Immature natural killer cell (primary cell): ENCODE data around the gene PACS1. TPM values are rescaled to one million over a fixed set of nuclear protein-coding genes. Genes with fewer than 3 reads are reported as not detected.

Source experiments
- DNase-seq, 3 donors: peaks; one replicate each; pipeline ENCODE4 v3.0.0; 2022; ENCODE audit warnings: mixed read lengths in 1 of 3
- H3K27ac Mint-ChIP-seq, 6 donors: one replicate each; pipeline ENCODE4 v1.8.0; 2020; ENCODE audit warnings: mixed read lengths in 6 of 6, mild to moderate bottlenecking in 5 of 6, inconsistent platforms in 4 of 6, moderate library complexity in 3 of 6
- H3K27me3 Mint-ChIP-seq, 3 donors: one replicate each; pipeline ENCODE4 v1.8.0; 2020 to 2021; ENCODE audit warnings: low read depth in 3 of 3, mild to moderate bottlenecking in 3 of 3, mixed read lengths in 3 of 3, moderate library complexity in 3 of 3, inconsistent platforms in 1 of 3
- H3K36me3 Mint-ChIP-seq, 3 donors: one replicate each; pipeline ENCODE4 v1.8.0; 2020; ENCODE audit warnings: mixed read lengths in 3 of 3, inconsistent platforms in 2 of 3, mild to moderate bottlenecking in 2 of 3
- H3K4me1 Mint-ChIP-seq, 2 donors: one replicate each; pipeline ENCODE4 v1.8.0; 2020; ENCODE audit warnings: inconsistent platforms in 2 of 2, mild to moderate bottlenecking in 2 of 2, mixed read lengths in 2 of 2, moderate library complexity in 1 of 2
- H3K4me3 Mint-ChIP-seq, 5 donors: one replicate each; pipeline ENCODE4 v1.8.0; 2020; ENCODE audit warnings: mild to moderate bottlenecking in 5 of 5, mixed read lengths in 5 of 5, inconsistent platforms in 3 of 5, moderate library complexity in 3 of 5
- H3K9me3 Mint-ChIP-seq, 6 donors: one replicate each; pipeline ENCODE4 v1.8.0; 2020; ENCODE audit warnings: mild to moderate bottlenecking in 6 of 6, mixed read lengths in 6 of 6, inconsistent platforms in 4 of 6, moderate library complexity in 3 of 6
- polyA plus RNA-seq, 3 donors: library from polyadenylated mRNA; unstranded; fragments of 300-500 nt; fragmentation: Illumina TruSeq; gene quantifications; one replicate each; pipeline ENCODE4 v1.2.3, GENCODE V29; 2021

The PACS1 gene
- polyA plus RNA-seq, 3 donors from 2014 or later, result 10.0 to 72.3 (median 23.9) TPM

- H3K27me3 Mint-ChIP-seq, result no peaks in the 10 kb centered on the region
- no peak overlapping the region for H3K4me3 Mint-ChIP-seq
- DNase-seq, result no peak
- H3K27ac Mint-ChIP-seq, result no peak overlapping the region
- H3K9me3 Mint-ChIP-seq, result no peaks in the 10 kb centered on the region
- peaks cover 6 to 7% of the 10 kb centered on the region in 2 donors for H3K4me1 Mint-ChIP-seq
- peaks cover 16 to 42% (median 27%) of the 10 kb centered on the region in 3 donors for H3K36me3 Mint-ChIP-seq
Observed at GRCh38 chr11:66216911-66217310, 146.8 kb downstream of the PACS1 start.

- Mint-ChIP-seq H3K27ac (peak overlapping the region in 4 of 6 donors; percentile 9 to 87 (median 62)), H3K36me3 (peaks cover 20 to 46% (median 27%) of the 10 kb centered on the region in 3 donors), H3K4me1 (peaks cover 14 to 16% of the 10 kb centered on the region in 2 donors), H3K9me3 (no peaks in the 10 kb centered on the region), H3K27me3 (peaks cover 0 to 2% (median 0%) of the 10 kb centered on the region in 3 donors), H3K4me3 (no peak overlapping the region)
- no peak for DNase-seq
Observed at GRCh38 chr11:66218036-66218435, 148.0 kb downstream of the PACS1 start.

GRCh38 chr11:66218846-66219620, 149.0 kb downstream of the PACS1 start:
- H3K27ac Mint-ChIP-seq, result peak overlapping the region in 2 of 6 donors; percentile 12 to 55
- peaks cover 20 to 42% (median 23%) of the 10 kb centered on the region in 3 donors for H3K36me3 Mint-ChIP-seq
- no peak overlapping the region for H3K4me3 Mint-ChIP-seq
- DNase-seq, result no peak
- peaks cover 0 to 2% (median 0%) of the 10 kb centered on the region in 3 donors for H3K27me3 Mint-ChIP-seq
- H3K4me1 Mint-ChIP-seq, result peaks cover 14 to 16% of the 10 kb centered on the region in 2 donors
- H3K9me3 Mint-ChIP-seq, result no peaks in the 10 kb centered on the region

GRCh38 chr11:66219846-66220565, 149.9 kb downstream of the PACS1 start:
- H3K4me1 Mint-ChIP-seq, result peaks cover 14 to 16% of the 10 kb centered on the region in 2 donors
- H3K36me3 Mint-ChIP-seq, result peaks cover 22 to 49% (median 23%) of the 10 kb centered on the region in 3 donors
- H3K9me3 Mint-ChIP-seq, result no peaks in the 10 kb centered on the region
- H3K27me3 Mint-ChIP-seq, result peaks cover 0 to 2% (median 0%) of the 10 kb centered on the region in 3 donors
- H3K27ac Mint-ChIP-seq, result no peak overlapping the region
- DNase-seq, result no peak
- H3K4me3 Mint-ChIP-seq, result no peak overlapping the region

- Mint-ChIP-seq H3K4me1 (peaks cover 14 to 16% of the 10 kb centered on the region in 2 donors), H3K36me3 (peaks cover 23 to 52% (median 24%) of the 10 kb centered on the region in 3 donors), H3K27ac (peak overlapping the region in 3 of 6 donors; percentile 64 to 90 (median 66)), H3K27me3 (peaks cover 0 to 2% (median 0%) of the 10 kb centered on the region in 3 donors), H3K9me3 (no peaks in the 10 kb centered on the region), H3K4me3 (no peak overlapping the region)
- DNase-seq, result no peak
Observed at GRCh38 chr11:66220566-66220935, 150.5 kb downstream of the PACS1 start.

- Mint-ChIP-seq H3K4me1 (peaks cover 14 to 16% of the 10 kb centered on the region in 2 donors), H3K4me3 (no peak overlapping the region), H3K9me3 (no peaks in the 10 kb centered on the region), H3K27me3 (peaks cover 0 to 2% (median 0%) of the 10 kb centered on the region in 3 donors), H3K36me3 (peaks cover 22 to 50% (median 23%) of the 10 kb centered on the region in 3 donors), H3K27ac (peak overlapping the region in 5 of 6 donors; percentile 24 to 90 (median 39))
- no peak for DNase-seq
Observed at GRCh38 chr11:66221012-66221411, 150.9 kb downstream of the PACS1 start.

GRCh38 chr11:66221726-66222236, 151.7 kb downstream of the PACS1 start:
- H3K4me3 Mint-ChIP-seq, result no peak overlapping the region
- peaks cover 14 to 16% of the 10 kb centered on the region in 2 donors for H3K4me1 Mint-ChIP-seq

GRCh38 chr11:66222358-66223149, 152.5 kb downstream of the PACS1 start:
- Mint-ChIP-seq H3K27ac (peak overlapping the region; percentile 61 to 92 (median 90)), H3K27me3 (peaks cover 0 to 2% (median 0%) of the 10 kb centered on the region in 3 donors), H3K4me3 (no peak overlapping the region), H3K4me1 (peaks cover 14 to 16% of the 10 kb centered on the region in 2 donors), H3K36me3 (peaks cover 13 to 40% (median 14%) of the 10 kb centered on the region in 3 donors), H3K9me3 (no peaks in the 10 kb centered on the region)
- DNase-seq, result peak; percentile 87 to 89 (median 88)

More at GRCh38 chr11:66221726-66222236, 151.7 kb downstream of the PACS1 start:
- DNase-seq, result no peak
- H3K27me3 Mint-ChIP-seq, result peaks cover 0 to 2% (median 0%) of the 10 kb centered on the region in 3 donors
- no peaks in the 10 kb centered on the region for H3K9me3 Mint-ChIP-seq
- peaks cover 15 to 42% (median 16%) of the 10 kb centered on the region in 3 donors for H3K36me3 Mint-ChIP-seq
- H3K27ac Mint-ChIP-seq, result peak overlapping the region in 5 of 6 donors; percentile 61 to 92 (median 89)

GRCh38 chr11:66224226-66224855, 154.3 kb downstream of the PACS1 start:
- peaks cover 0 to 2% (median 0%) of the 10 kb centered on the region in 3 donors for H3K27me3 Mint-ChIP-seq
- peaks cover 6 to 33% (median 8%) of the 10 kb centered on the region in 3 donors for H3K36me3 Mint-ChIP-seq
- H3K27ac Mint-ChIP-seq, result no peak overlapping the region
- DNase-seq, result no peak
- no peaks in the 10 kb centered on the region for H3K9me3 Mint-ChIP-seq
- no peak overlapping the region for H3K4me3 Mint-ChIP-seq
- H3K4me1 Mint-ChIP-seq, result peaks cover 7 to 9% of the 10 kb centered on the region in 2 donors

- no peak overlapping the region for H3K4me3 Mint-ChIP-seq
- no peak for DNase-seq
- H3K9me3 Mint-ChIP-seq, result no peaks in the 10 kb centered on the region
- H3K36me3 Mint-ChIP-seq, result peaks cover 6 to 33% (median 11%) of the 10 kb centered on the region in 3 donors
- H3K4me1 Mint-ChIP-seq, result peaks cover 7 to 9% of the 10 kb centered on the region in 2 donors
- peaks cover 0 to 2% (median 2%) of the 10 kb centered on the region in 3 donors for H3K27me3 Mint-ChIP-seq
- no peak overlapping the region for H3K27ac Mint-ChIP-seq
Observed at GRCh38 chr11:66225066-66225465, 155.0 kb downstream of the PACS1 start.

GRCh38 chr11:66226101-66226500, 156.0 kb downstream of the PACS1 start:
- H3K27me3 Mint-ChIP-seq, result peaks cover 0 to 2% (median 2%) of the 10 kb centered on the region in 3 donors
- no peak overlapping the region for H3K4me3 Mint-ChIP-seq
- H3K9me3 Mint-ChIP-seq, result no peaks in the 10 kb centered on the region
- DNase-seq, result no peak
- peaks cover 6 to 28% (median 13%) of the 10 kb centered on the region in 3 donors for H3K36me3 Mint-ChIP-seq
- H3K4me1 Mint-ChIP-seq, result peaks cover 7 to 9% of the 10 kb centered on the region in 2 donors
- H3K27ac Mint-ChIP-seq, result no peak overlapping the region

- no peak for DNase-seq
- Mint-ChIP-seq H3K27ac (no peak overlapping the region), H3K36me3 (peaks cover 14 to 35% (median 22%) of the 10 kb centered on the region in 3 donors), H3K9me3 (no peaks in the 10 kb centered on the region), H3K27me3 (peaks cover 0 to 3% (median 3%) of the 10 kb centered on the region in 3 donors), H3K4me1 (peaks cover 1 to 2% of the 10 kb centered on the region in 2 donors), H3K4me3 (no peak overlapping the region)
Observed at GRCh38 chr11:66227700-66228099, 157.6 kb downstream of the PACS1 start.
